Activated T-helper 2 cell treated with anti-CD3 and anti-CD28 coated beads, Interferon-gamma antibody, Interleukin-2, Interleukin-4, amounts not matched to agents 10 μg/mL and 5 μg/mL and 100 μg/mL, durations not matched to agents 14 hours and 24 hours and 36 hours (primary cell): ENCODE results near the gene EFNB3. TPM values are rescaled to one million over a fixed set of nuclear protein-coding genes. Genes with fewer than 3 reads are reported as not detected.

Source experiments
- DNase-seq: peaks from one replicate; pipeline ENCODE4 v3.0.0; 2021; ENCODE audit warnings: low spot score
- H3K27ac Mint-ChIP-seq: one replicate; pipeline ENCODE4 v1.8.0; 2021; ENCODE audit warnings: mixed read lengths
- H3K27me3 Mint-ChIP-seq: one replicate; pipeline ENCODE4 v1.8.0; 2021; ENCODE audit warnings: low read depth, mixed read lengths
- H3K36me3 Mint-ChIP-seq: one replicate; pipeline ENCODE4 v1.8.0; 2021; ENCODE audit warnings: low read depth, mixed read lengths
- H3K4me1 Mint-ChIP-seq: one replicate; pipeline ENCODE4 v1.8.0; 2021; ENCODE audit warnings: low read depth, mixed read lengths
- H3K4me3 Mint-ChIP-seq: one replicate; pipeline ENCODE4 v1.8.0; 2021; ENCODE audit warnings: low read depth, mild to moderate bottlenecking, moderate library complexity, mixed read lengths
- H3K9me3 Mint-ChIP-seq: one replicate; pipeline ENCODE4 v1.8.0; 2021; ENCODE audit warnings: mixed read lengths
- intact Hi-C: fragments of 100-400 bp; cut with micrococcal nuclease; formaldehyde crosslinking; loops from one replicate; pipeline ENCODE4 v1.15.1; 2023
- total RNA-seq: library from RNA; stranded (reverse); gene quantifications from 2 replicates; pipeline ENCODE4 v1.2.3, GENCODE V29; 2022

EFNB3 gene
- total RNA-seq, 1 donor from 2014 or later: not detected

DNA sequence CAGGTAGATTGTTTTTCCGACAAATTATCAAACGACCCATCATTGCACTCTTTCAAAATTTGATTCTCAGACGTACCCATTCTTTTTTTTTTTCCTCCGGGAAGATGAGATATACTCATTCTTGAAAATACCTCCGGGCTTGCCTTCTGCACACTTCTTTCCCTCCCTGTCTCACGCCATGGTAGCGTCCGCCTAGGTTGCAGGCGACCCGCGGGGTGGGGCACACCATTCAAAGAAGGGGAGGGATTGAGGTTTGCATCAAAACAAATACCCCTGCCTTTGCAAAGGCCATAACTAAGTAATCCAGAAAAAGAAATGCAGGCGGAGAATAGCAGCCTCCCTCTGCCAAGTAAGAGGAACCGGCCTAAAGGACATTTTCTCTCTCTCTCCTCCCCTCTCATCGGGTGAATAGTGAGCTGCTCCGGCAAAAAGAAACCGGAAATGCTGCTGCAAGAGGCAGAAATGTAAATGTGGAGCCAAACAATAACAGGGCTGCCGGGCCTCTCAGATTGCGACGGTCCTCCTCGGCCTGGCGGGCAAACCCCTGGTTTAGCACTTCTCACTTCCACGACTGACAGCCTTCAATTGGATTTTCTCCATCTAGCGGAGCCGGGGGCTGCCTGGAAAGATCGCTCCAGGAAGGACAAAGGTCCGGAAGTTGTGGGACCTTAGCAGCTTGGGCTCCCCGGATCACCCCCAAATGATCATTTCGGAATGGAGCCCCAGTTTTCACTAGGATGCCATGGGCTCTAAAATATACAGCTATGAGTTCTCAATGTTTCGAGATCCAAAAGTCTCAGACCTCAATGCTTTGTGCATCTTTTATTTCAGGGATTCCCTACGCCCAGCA lies 18.6 kb upstream of the EFNB3 start:
- intact Hi-C loops: loop anchor here (1.0 to 10.0 kb wide), 9 partner anchors 71 to 538 kb away; partner anchors contain the start of genes EIF5A, HES7, KCTD11 and POLR2A
- DNase-seq: peak; percentile 79
- Mint-ChIP-seq H3K4me1 (peaks cover 34% of the 10 kb centered on the region), H3K27me3 (no peaks in the 10 kb centered on the region), H3K36me3 (peaks cover 42% of the 10 kb centered on the region), H3K9me3 (no peaks in the 10 kb centered on the region), H3K27ac (peak overlapping the region; percentile 97), H3K4me3 (peak overlapping the region; percentile 94)

DNA sequence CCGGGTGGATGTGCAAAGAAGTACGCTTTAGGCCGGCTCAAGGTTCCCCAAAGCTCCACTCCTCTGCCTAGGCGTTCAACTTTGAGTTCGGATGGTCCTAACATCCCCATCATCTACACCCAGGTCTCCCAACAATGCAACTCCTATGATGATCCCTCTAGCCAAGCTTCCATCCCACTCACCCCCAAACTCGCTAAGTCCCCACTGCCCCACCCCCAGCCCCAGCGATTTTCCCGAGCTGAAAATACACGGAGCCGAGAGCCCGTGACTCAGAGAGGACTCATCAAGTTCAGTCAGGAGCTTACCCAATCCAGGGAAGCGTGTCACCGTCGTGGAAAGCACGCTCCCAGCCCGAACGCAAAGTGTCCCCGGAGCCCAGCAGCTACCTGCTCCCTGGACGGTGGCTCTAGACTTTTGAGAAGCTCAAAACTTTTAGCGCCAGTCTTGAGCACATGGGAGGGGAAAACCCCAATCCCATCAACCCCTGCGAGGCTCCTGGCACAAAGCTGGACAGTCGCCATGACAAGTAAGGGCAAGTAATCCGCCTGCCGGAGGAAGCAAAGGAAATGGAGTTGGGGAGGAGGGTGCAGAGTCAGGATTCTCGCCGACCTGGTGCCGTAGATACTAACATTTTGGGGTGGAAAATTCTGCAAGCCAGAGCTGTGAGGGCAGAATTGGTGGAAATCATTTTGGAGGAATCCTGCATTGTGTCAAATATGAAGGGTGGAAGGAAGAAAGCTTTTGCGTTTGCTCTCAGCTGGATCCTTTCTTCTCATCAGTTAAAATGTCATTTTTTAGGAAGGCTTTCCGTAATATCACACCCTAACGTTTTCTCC lies 17.7 kb upstream of the EFNB3 start, which contains the start of gene TP53:
Gene TP53, minus strand, starts transcription at position 419 of the 836 bp plus-strand sequence. CDS start 10,896 bp downstream, outside the sequence.
- no peaks in the 10 kb centered on the region for H3K9me3 Mint-ChIP-seq
- H3K27ac Mint-ChIP-seq: peak within 1 kb of the TSS; percentile 97

DNA sequence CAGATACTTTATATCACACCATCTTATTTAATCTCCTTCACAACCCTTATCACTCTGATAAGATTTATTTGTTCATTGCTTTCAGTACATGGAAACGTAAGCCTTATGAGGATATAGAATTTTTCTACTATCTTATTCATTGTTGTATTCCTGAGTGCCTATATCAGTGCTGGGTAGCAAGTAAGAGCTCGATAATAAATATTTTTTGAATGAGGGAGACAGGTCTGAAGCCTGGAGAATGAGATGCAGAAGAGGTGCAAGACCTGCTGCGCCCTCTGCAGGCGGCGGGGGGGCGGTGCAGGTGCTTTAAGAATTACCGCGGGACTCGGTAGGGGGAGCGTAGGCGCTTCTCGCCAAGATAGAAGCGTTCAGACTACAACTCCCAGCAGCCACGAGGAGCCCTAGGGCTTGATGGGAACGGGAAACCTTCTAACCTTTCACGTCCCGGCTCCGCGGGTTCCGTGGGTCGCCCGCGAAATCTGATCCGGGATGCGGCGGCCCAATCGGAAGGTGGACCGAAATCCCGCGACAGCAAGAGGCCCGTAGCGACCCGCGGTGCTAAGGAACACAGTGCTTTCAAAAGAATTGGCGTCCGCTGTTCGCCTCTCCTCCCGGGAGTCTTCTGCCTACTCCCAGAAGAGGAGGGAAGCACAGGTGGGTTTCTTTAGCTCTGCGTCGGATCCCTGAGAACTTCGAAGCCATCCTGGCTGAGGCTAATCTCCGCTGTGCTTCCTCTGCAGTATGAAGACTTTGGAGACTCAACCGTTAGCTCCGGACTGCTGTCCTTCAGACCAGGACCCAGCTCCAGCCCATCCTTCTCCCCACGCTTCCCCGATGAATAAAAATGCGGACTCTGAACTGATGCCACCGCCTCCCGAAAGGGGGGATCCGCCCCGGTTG lies 16.8 kb upstream of the EFNB3 start, which contains the start of gene WRAP53:
Gene WRAP53, plus strand, starts transcription at position 570 of the 900 bp plus-strand sequence. Its CDS starts 172 bp downstream, at position 742.
- H3K4me3 Mint-ChIP-seq: peak within 1 kb of the TSS; percentile 94
- H3K36me3 Mint-ChIP-seq: peaks cover 41% of the 10 kb centered on the region
- H3K27me3 Mint-ChIP-seq: no peaks in the 10 kb centered on the region
- H3K27ac Mint-ChIP-seq: peak within 1 kb of the TSS; percentile 97
- peak; percentile 93 for DNase-seq
- intact Hi-C loops: loop anchor here (1.0 to 10.0 kb wide), 9 partner anchors 56 to 537 kb away; partner anchors contain the start of genes EIF5A, HES7, KCTD11 and POLR2A
- H3K4me1 Mint-ChIP-seq: peaks cover 34% of the 10 kb centered on the region
- no peaks in the 10 kb centered on the region for H3K9me3 Mint-ChIP-seq

More for the DNA sequence above, 17.7 kb upstream of the EFNB3 start, which contains the start of gene TP53:
- DNase-seq: peak; percentile 88
- peaks cover 34% of the 10 kb centered on the region for H3K4me1 Mint-ChIP-seq
- peak within 1 kb of the TSS; percentile 94 for H3K4me3 Mint-ChIP-seq
- H3K36me3 Mint-ChIP-seq: peaks cover 42% of the 10 kb centered on the region
- H3K27me3 Mint-ChIP-seq: no peaks in the 10 kb centered on the region
- intact Hi-C loops: loop anchor here (1.0 to 10.0 kb wide), 8 partner anchors 114 to 538 kb away; partner anchors contain the start of genes EIF5A, HES7, KCTD11 and POLR2A

GRCh38 chr17:7688808-7689316 lies 16.1 kb upstream of the EFNB3 start:
- Mint-ChIP-seq H3K9me3 (no peaks in the 10 kb centered on the region), H3K4me1 (peaks cover 34% of the 10 kb centered on the region), H3K27me3 (no peaks in the 10 kb centered on the region), H3K36me3 (peaks cover 40% of the 10 kb centered on the region), H3K27ac (peak overlapping the region; percentile 81), H3K4me3 (peak overlapping the region; percentile 94)
- intact Hi-C loops: loop anchor here (1.0 to 10.0 kb wide), 5 partner anchors 57 to 536 kb away; partner anchors contain the start of genes KCTD11, POLR2A and SLC35G6
- DNase-seq: no peak

DNA sequence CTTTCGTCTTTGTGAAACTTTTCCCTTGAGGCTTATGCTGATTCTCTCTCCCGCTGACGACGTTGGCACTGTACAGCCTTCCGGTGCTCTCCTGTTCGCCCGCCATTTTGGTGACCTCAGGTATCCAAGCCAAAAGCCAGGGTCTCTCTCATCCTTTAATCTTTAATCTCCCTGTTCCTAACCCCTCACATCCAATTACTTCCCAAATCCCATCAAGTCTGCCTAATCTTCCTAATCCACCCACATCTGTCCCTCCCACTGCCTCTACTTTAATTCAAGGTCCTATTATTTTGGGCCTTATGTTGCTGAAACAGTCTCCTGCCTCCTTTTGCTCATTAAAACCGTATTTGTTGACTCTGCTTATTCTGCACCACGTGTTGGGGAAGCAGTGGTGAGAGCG lies 9.4 kb upstream of the EFNB3 start:
- H3K4me1 Mint-ChIP-seq: peaks cover 1% of the 10 kb centered on the region
- H3K27ac Mint-ChIP-seq: no peak overlapping the region
- intact Hi-C loops: no loop called here
- no peak for DNase-seq
- H3K9me3 Mint-ChIP-seq: no peaks in the 10 kb centered on the region
- H3K4me3 Mint-ChIP-seq: no peak overlapping the region
- H3K27me3 Mint-ChIP-seq: no peaks in the 10 kb centered on the region
- peaks cover 27% of the 10 kb centered on the region for H3K36me3 Mint-ChIP-seq

- Mint-ChIP-seq H3K4me3 (no peak overlapping the region), H3K36me3 (peaks cover 39% of the 10 kb centered on the region), H3K4me1 (no peaks in the 10 kb centered on the region), H3K27me3 (no peaks in the 10 kb centered on the region), H3K27ac (no peak overlapping the region), H3K9me3 (no peaks in the 10 kb centered on the region)
- intact Hi-C loops: no loop called here
- DNase-seq: no peak
These were observed 7.0 kb upstream of the EFNB3 start for GRCh38 chr17:7697828-7698588.

DNA sequence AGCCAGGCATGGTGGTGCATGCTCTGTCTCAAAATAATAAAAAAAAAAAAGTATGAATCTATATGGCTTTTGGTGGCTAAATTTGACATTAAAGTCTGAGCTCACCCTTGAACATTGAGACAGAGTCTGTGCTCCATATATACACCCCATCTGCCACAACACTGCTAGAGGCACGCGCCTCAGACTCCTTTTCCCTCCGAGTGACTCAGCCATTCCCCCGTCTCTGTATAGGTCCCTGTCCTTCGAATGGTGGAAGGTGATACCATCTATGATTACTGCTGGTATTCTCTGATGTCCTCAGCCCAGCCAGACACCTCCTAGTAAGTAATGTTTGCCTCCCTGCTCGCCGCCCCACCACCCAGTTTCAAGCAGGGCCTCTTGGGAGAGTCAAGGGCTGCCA lies 4.5 kb upstream of the EFNB3 start:
- H3K27ac Mint-ChIP-seq: no peak overlapping the region
- no peak overlapping the region for H3K4me3 Mint-ChIP-seq
- intact Hi-C loops: no loop called here
- peaks cover 15% of the 10 kb centered on the region for H3K27me3 Mint-ChIP-seq
- H3K4me1 Mint-ChIP-seq: peaks cover 9% of the 10 kb centered on the region
- H3K9me3 Mint-ChIP-seq: no peaks in the 10 kb centered on the region
- peaks cover 41% of the 10 kb centered on the region for H3K36me3 Mint-ChIP-seq
- no peak for DNase-seq

GRCh38 chr17:7701681-7702080 lies 3.3 kb upstream of the EFNB3 start:
- Mint-ChIP-seq H3K4me1 (peaks cover 9% of the 10 kb centered on the region), H3K36me3 (peaks cover 31% of the 10 kb centered on the region), H3K27ac (no peak overlapping the region), H3K27me3 (peaks cover 26% of the 10 kb centered on the region), H3K9me3 (no peaks in the 10 kb centered on the region), H3K4me3 (no peak overlapping the region)
- intact Hi-C loops: no loop called here
- DNase-seq: no peak

DNA sequence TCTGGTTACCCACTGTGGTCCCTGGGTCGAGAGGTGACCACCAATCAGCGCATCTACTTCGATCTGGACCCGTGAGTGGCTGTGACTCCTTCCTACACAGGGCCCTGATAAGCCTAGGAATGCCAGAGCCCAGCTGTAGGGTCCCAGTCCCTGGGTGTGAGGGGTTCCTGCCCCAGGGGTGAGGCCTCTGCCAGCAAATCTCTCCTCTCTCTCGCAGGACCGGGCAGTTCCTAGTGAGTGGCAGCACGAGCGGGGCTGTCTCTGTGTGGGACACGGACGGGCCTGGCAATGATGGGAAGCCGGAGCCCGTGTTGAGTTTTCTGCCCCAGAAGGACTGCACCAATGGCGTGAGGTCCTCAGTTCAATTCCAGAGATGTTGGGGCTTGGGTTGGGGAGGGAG lies 2.2 kb upstream of the EFNB3 start:
- DNase-seq: no peak
- Mint-ChIP-seq H3K27ac (no peak overlapping the region), H3K36me3 (peaks cover 29% of the 10 kb centered on the region), H3K27me3 (peaks cover 36% of the 10 kb centered on the region), H3K4me1 (peaks cover 9% of the 10 kb centered on the region), H3K4me3 (no peak overlapping the region), H3K9me3 (no peaks in the 10 kb centered on the region)
- intact Hi-C loops: no loop called here

- no peak overlapping the region for H3K4me3 Mint-ChIP-seq
- no peak overlapping the region for H3K27ac Mint-ChIP-seq
- no peak for DNase-seq
- H3K9me3 Mint-ChIP-seq: no peaks in the 10 kb centered on the region
- peaks cover 29% of the 10 kb centered on the region for H3K36me3 Mint-ChIP-seq
- H3K4me1 Mint-ChIP-seq: peaks cover 9% of the 10 kb centered on the region
- intact Hi-C loops: no loop called here
- peaks cover 39% of the 10 kb centered on the region for H3K27me3 Mint-ChIP-seq
These were observed 1.2 kb upstream of the EFNB3 start for GRCh38 chr17:7703584-7704479.
